Transverse colon (tissue), 3 donors: Measurements from ENCODE around the gene SDHAF4.

Experiments
- CTCF ChIP-seq, 5 experiments: fragments of 200-600 bp in 3 of 5; fragments of 450-650 bp in 2 of 5; sonication (generic) in 3 of 5; IDR thresholded peaks; 1 replicate in 2 of 5; 2 replicates in 3 of 5; pipeline ENCODE4 v1.5.1; 2016 to 2017; ENCODE audit warnings: antibody characterized with exemption in 5 of 5, inconsistent platforms in 3 of 5, mild to moderate bottlenecking in 2 of 5, moderate library complexity in 1 of 5
- POLR2A ChIP-seq: fragments of 450-650 bp; IDR thresholded peaks from one replicate; pipeline ENCODE4 v1.6.1; 2016; ENCODE audit warnings: antibody characterized with exemption, mild to moderate bottlenecking, moderate library complexity

GRCh38 chr6:70604254-70604653, 37.5 kb downstream of the SDHAF4 start:
- TF ChIP-seq POLR2A: no peak
- no peak for TF ChIP-seq CTCF (IDR thresholded peaks at IDR 0.05)
